Ovary (tissue), 3 donors: ENCODE data around the gene LIPC.

Experiments used
- CTCF ChIP-seq, 3 donors: fragments of 450-650 bp in 2 of 3; fragments of 200-600 bp in 1 of 3; IDR thresholded peaks; one replicate each; pipeline versions ENCODE4 v1.5.1 to v1.8.0; 2016 to 2022; ENCODE audit warnings: antibody characterized with exemption in 3 of 3, mild to moderate bottlenecking in 1 of 3
- EP300 ChIP-seq: sonication (generic); formaldehyde crosslinking; IDR thresholded peaks from one replicate; pipeline ENCODE4 v1.6.1; 2017; ENCODE audit warnings: antibody characterized with exemption
- POLR2A ChIP-seq: fragments of 450-650 bp; IDR thresholded peaks from one replicate; pipeline ENCODE4 v1.6.1; 2017; ENCODE audit warnings: antibody characterized with exemption, mild to moderate bottlenecking, moderate library complexity
- donor health status: DM: no; HTN: no; CAD: no.

DNA sequence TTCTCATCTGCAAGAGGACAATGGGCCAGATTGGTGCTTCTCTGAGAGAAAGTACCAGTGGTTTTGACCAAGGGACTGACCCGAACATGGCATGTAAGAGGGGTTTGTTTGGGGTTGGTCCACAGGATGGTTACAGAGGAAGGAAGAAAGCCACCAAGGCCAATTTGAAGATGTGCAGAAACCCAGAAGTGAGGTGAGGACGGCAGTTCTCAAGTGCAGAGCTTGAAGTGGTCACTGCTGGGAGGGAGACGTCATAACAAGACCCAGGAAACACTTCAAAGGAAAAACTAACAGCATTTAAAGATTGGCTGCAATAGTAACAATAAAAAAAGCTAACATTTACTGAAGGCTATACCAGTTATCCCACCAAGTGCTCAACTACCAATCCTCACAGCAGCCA is 29.1 kb downstream of the LIPC start:
- no peak for TF ChIP-seq CTCF (IDR thresholded peaks at IDR 0.05)
- TF ChIP-seq POLR2A: no peak
- TF ChIP-seq EP300: no peak
